Brain microvascular endothelial cell (primary cell): ENCODE data around the gene NEK10.

Experiments used
- DNase-seq: peaks from one replicate; pipeline ENCODE4 v3.0.0-alpha.2; 2020
- H3K27ac ChIP-seq: fragments of 250-450 bp; sonication (Bioruptor Pico); 2 replicates; pipeline ENCODE4 v1.5.1; 2020; ENCODE audit warnings: mild to moderate bottlenecking, moderate library complexity
- H3K27me3 ChIP-seq: fragments of 250-450 bp; sonication (Bioruptor Pico); replicated peaks from 2 replicates; pipeline ENCODE4 v1.5.1; 2020; ENCODE audit warnings: mild to moderate bottlenecking
- H3K36me3 ChIP-seq: fragments of 250-450 bp; sonication (Bioruptor Pico); replicated peaks from 2 replicates; pipeline ENCODE4 v1.5.1; 2020; ENCODE audit warnings: mild to moderate bottlenecking
- H3K4me3 ChIP-seq: 2 replicates; pipeline ENCODE4 v1.5.1; 2011; ENCODE audit warnings: low read depth, mild to moderate bottlenecking, control low read depth, low read length, moderate library complexity
- in situ Hi-C: cut with HindIII; loops from 2 replicates; pipeline ENCODE4 v1.10.0; 2017; ENCODE audit warnings: low sequenced_read_pairs, low pct_ligation_motif_present
- TF ChIP-seq, protein P1 (sequence below): IDR thresholded peaks from 2 replicates; pipeline ENCODE4 v1.5.1; 2011; ENCODE audit warnings: low read depth, mild to moderate bottlenecking, moderate library complexity, low read length, control low read depth, inconsistent platforms; ENCODE audit errors: missing control alignments

Gene NEK10

DNA sequence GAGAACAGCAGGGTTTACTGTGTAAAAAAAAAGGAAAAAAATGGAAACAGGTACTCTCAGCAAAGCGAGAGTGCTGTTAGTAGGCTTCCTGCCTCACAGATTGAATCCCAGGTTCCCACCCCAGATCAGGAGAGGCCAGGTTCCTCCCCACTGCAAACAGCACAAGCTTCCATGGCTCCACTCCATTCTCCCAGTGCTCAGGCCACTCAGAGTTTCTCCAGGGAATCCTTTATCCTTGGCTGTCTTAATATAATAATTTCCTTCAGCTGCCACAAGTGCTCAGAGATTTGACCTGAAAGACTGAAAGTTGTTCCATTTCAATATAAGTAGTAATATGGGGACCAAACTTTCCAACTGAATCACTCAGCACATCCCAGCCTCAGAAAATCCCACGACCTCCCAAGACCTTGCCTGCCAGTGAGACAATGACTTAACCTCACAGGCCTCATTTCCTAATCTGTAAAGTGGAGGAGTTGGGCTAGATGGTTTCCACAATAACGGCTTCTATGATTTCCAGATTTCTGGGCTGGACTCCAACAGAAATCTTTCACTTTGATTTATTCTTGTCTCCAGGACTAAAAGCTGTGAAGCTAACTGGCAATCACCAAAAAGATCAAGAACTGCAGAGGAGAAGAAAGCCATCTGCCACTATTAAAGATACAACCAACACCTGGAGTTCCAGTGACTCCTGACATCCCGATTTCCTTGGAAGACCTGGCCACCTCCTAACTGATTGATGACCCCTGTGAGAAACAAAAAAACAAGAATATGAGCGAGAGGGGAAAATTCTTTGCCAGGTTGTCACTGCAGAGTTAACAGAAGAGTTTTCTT lies 289.5 kb downstream of the NEK10 start:
- Histone ChIP-seq H3K27me3 (no peaks in the 10 kb centered on the region), H3K4me3 (no peak overlapping the region), H3K36me3 (no peaks in the 10 kb centered on the region), H3K27ac (no peak overlapping the region)
- TF ChIP-seq, protein P1, sequence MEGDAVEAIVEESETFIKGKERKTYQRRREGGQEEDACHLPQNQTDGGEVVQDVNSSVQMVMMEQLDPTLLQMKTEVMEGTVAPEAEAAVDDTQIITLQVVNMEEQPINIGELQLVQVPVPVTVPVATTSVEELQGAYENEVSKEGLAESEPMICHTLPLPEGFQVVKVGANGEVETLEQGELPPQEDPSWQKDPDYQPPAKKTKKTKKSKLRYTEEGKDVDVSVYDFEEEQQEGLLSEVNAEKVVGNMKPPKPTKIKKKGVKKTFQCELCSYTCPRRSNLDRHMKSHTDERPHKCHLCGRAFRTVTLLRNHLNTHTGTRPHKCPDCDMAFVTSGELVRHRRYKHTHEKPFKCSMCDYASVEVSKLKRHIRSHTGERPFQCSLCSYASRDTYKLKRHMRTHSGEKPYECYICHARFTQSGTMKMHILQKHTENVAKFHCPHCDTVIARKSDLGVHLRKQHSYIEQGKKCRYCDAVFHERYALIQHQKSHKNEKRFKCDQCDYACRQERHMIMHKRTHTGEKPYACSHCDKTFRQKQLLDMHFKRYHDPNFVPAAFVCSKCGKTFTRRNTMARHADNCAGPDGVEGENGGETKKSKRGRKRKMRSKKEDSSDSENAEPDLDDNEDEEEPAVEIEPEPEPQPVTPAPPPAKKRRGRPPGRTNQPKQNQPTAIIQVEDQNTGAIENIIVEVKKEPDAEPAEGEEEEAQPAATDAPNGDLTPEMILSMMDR: no peak
- in situ Hi-C loops: no loop called here
- DNase-seq: no peak

- in situ Hi-C loops: no loop called here
- TF ChIP-seq, protein P1: no peak
Observed at GRCh38 chr3:27078246-27078913, 290.8 kb downstream of the NEK10 start.

GRCh38 chr3:27076815-27077630 lies 292.2 kb downstream of the NEK10 start:
- DNase-seq: no peak
- in situ Hi-C loops: no loop called here
- Histone ChIP-seq H3K36me3 (no peaks in the 10 kb centered on the region), H3K27ac (no peak overlapping the region), H3K27me3 (no peaks in the 10 kb centered on the region), H3K4me3 (no peak overlapping the region)
- TF ChIP-seq, protein P1: no peak

More at GRCh38 chr3:27078246-27078913, 290.8 kb downstream of the NEK10 start:
- Histone ChIP-seq H3K4me3 (no peak overlapping the region), H3K27me3 (no peaks in the 10 kb centered on the region), H3K27ac (no peak overlapping the region), H3K36me3 (no peaks in the 10 kb centered on the region)
- DNase-seq: no peak

GRCh38 chr3:27074914-27075313 lies 294.3 kb downstream of the NEK10 start:
- no peak for DNase-seq
- Histone ChIP-seq H3K27ac (no peak overlapping the region), H3K4me3 (no peak overlapping the region), H3K36me3 (no peaks in the 10 kb centered on the region), H3K27me3 (no peaks in the 10 kb centered on the region)
- in situ Hi-C loops: no loop called here
- TF ChIP-seq, protein P1: no peak

- in situ Hi-C loops: no loop called here
- H3K27ac ChIP-seq: no peak overlapping the region
- no peaks in the 10 kb centered on the region for H3K27me3 ChIP-seq
- TF ChIP-seq, protein P1: no peak
- H3K36me3 ChIP-seq: no peaks in the 10 kb centered on the region
- H3K4me3 ChIP-seq: no peak overlapping the region
- DNase-seq: no peak
Observed at GRCh38 chr3:27073912-27074311, 295.3 kb downstream of the NEK10 start.
